Amniotic epithelial cell (primary cell): ENCODE measurements around the gene TXNDC15.
"Not testable (repeated sequence)": the region's sequence is repeated elsewhere in the genome, so short reads cannot be mapped to it uniquely, and the experiment has no call there.

Experiments used
- DNase-seq: peaks from one replicate; pipeline ENCODE4 v3.0.0-alpha.2; 2010; ENCODE audit warnings: low read depth

The TXNDC15 gene

GRCh38 chr5:134878403-134878802 is 4.2 kb downstream of the TXNDC15 start:
- no peak for DNase-seq

- no peak for DNase-seq
Measured at GRCh38 chr5:134879456-134879855, 5.3 kb downstream of the TXNDC15 start.

GRCh38 chr5:134880937-134881336 is 6.8 kb downstream of the TXNDC15 start:
- DNase-seq = not testable (repeated sequence)

- not testable (repeated sequence) for DNase-seq
Measured at GRCh38 chr5:134881711-134882110, 7.5 kb downstream of the TXNDC15 start.

GRCh38 chr5:134887593-134888159 is 13.5 kb downstream of the TXNDC15 start:
- DNase-seq = no peak

GRCh38 chr5:134889335-134889734 is 15.2 kb downstream of the TXNDC15 start:
- no peak for DNase-seq

GRCh38 chr5:134891473-134891872 is 17.3 kb downstream of the TXNDC15 start:
- no peak for DNase-seq

GRCh38 chr5:134892282-134892681 is 18.1 kb downstream of the TXNDC15 start:
- DNase-seq = no peak

- no peak for DNase-seq
Measured at GRCh38 chr5:134892926-134893325, 18.8 kb downstream of the TXNDC15 start.

GRCh38 chr5:134893748-134894505 is 19.8 kb downstream of the TXNDC15 start:
- no peak for DNase-seq

- peak; percentile 7 for DNase-seq
Measured at GRCh38 chr5:134902071-134902801, 28.1 kb downstream of the TXNDC15 start.

GRCh38 chr5:134904610-134905245 is 30.6 kb downstream of the TXNDC15 start, which contains the start of gene PCBD2:
TSS of gene PCBD2 (plus strand) at chr5:134905131. CDS start at chr5:134905140, 9 bp downstream.
- peak; percentile 78 for DNase-seq

GRCh38 chr5:134905246-134905996 is 31.2 kb downstream of the TXNDC15 start:
- peak; percentile 66 for DNase-seq

GRCh38 chr5:134906811-134907210 is 32.6 kb downstream of the TXNDC15 start:
- no peak for DNase-seq

GRCh38 chr5:134910752-134911151 is 36.6 kb downstream of the TXNDC15 start:
- not testable (repeated sequence) for DNase-seq

- DNase-seq = no peak
Measured at GRCh38 chr5:134911285-134912206, 37.4 kb downstream of the TXNDC15 start.

GRCh38 chr5:134913254-134913653 is 39.1 kb downstream of the TXNDC15 start:
- DNase-seq = no peak

GRCh38 chr5:134913795-134914194 is 39.6 kb downstream of the TXNDC15 start:
- DNase-seq = no peak

GRCh38 chr5:134917070-134917815 is 43.1 kb downstream of the TXNDC15 start:
- DNase-seq = no peak

GRCh38 chr5:134918861-134919260 is 44.7 kb downstream of the TXNDC15 start:
- DNase-seq = no peak
